ENCODE results near the gene TANGO2. TPM values are rescaled to one million over a fixed set of nuclear protein-coding genes. Genes with fewer than 3 reads are reported as not detected.

TANGO2 gene
- total RNA-seq, 1 donor from 2014 or later: 10.0 TPM

DNA sequence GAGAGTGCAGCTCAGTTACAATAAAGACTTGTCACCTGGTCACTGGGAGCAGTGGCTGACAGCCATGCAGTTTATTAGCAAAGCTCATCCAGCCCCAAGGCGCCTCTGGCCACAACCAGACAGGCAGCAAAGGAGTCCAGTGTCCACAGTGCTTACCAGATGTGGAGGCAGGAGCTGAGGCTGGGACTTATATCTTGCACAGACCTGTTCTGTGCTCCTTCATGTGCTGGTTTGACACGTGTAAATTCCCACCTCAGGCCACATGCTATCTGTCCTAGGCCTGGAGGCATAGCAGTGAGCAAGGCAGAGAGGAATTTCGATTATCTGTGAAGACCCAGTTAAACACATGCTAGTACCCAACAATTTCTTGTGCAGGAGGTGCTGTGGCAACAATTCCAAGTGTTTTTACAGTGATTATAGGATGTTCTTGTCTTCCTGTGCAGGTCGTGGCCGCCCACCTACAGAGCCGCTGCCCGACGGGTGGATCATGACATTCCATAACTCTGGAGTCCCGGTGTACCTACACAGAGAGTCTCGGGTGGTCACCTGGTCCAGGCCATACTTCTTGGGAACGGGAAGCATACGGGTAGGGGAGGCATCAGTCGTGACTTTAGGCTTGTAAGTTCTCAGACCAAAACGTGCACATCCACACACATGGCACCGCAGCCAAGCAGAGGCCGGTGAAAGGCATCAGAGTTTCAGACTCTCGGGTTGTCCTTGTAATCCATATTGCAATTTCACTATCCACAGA, 68.5 kb downstream of the TANGO2 start:
- peaks cover 68% of the 10 kb centered on the region for H3K79me2 ChIP-seq (ENCODE audit: low read depth)
- H3K9ac ChIP-seq: no peak overlapping the region
- H3K27ac ChIP-seq: no peak overlapping the region
- no peak for DNase-seq (ENCODE audit: low spot score)
- peaks cover 11% of the 10 kb centered on the region for H3F3A ChIP-seq (ENCODE audit: low read depth)
- H4K20me1 ChIP-seq (ENCODE audit: low read depth): peaks cover 70% of the 10 kb centered on the region
- Mint-ChIP-seq H3K4me3 (no peak overlapping the region), H3K27ac (no peak overlapping the region), H3K36me3 (peaks cover 68% of the 10 kb centered on the region), H3K9me3 (no peaks in the 10 kb centered on the region), H3K27me3 (ENCODE audit: insufficient read depth, low read depth) (peaks cover 5% of the 10 kb centered on the region), H3K4me1 (peaks cover 10% of the 10 kb centered on the region)
- H2AFZ ChIP-seq (replicated peaks): no peak overlapping the region
- no peak overlapping the region for H3K4me2 ChIP-seq
- H3K4me1 ChIP-seq: peaks cover 5% of the 10 kb centered on the region
- TF ChIP-seq EZH2phosphoT487 (IDR thresholded peaks at IDR 0.05) (no peak), EZH2 (IDR thresholded peaks at IDR 0.05) (no peak)
- TF ChIP-seq, protein P1, sequence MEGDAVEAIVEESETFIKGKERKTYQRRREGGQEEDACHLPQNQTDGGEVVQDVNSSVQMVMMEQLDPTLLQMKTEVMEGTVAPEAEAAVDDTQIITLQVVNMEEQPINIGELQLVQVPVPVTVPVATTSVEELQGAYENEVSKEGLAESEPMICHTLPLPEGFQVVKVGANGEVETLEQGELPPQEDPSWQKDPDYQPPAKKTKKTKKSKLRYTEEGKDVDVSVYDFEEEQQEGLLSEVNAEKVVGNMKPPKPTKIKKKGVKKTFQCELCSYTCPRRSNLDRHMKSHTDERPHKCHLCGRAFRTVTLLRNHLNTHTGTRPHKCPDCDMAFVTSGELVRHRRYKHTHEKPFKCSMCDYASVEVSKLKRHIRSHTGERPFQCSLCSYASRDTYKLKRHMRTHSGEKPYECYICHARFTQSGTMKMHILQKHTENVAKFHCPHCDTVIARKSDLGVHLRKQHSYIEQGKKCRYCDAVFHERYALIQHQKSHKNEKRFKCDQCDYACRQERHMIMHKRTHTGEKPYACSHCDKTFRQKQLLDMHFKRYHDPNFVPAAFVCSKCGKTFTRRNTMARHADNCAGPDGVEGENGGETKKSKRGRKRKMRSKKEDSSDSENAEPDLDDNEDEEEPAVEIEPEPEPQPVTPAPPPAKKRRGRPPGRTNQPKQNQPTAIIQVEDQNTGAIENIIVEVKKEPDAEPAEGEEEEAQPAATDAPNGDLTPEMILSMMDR (IDR thresholded peaks at IDR 0.05): no peak
- no peaks in the 10 kb centered on the region for H3K27me3 ChIP-seq
- H3K9me3 ChIP-seq (ENCODE audit: low read depth): no peaks in the 10 kb centered on the region
- H3K36me3 ChIP-seq: peaks cover 7% of the 10 kb centered on the region
- no peak overlapping the region for H3K4me3 ChIP-seq

DNA sequence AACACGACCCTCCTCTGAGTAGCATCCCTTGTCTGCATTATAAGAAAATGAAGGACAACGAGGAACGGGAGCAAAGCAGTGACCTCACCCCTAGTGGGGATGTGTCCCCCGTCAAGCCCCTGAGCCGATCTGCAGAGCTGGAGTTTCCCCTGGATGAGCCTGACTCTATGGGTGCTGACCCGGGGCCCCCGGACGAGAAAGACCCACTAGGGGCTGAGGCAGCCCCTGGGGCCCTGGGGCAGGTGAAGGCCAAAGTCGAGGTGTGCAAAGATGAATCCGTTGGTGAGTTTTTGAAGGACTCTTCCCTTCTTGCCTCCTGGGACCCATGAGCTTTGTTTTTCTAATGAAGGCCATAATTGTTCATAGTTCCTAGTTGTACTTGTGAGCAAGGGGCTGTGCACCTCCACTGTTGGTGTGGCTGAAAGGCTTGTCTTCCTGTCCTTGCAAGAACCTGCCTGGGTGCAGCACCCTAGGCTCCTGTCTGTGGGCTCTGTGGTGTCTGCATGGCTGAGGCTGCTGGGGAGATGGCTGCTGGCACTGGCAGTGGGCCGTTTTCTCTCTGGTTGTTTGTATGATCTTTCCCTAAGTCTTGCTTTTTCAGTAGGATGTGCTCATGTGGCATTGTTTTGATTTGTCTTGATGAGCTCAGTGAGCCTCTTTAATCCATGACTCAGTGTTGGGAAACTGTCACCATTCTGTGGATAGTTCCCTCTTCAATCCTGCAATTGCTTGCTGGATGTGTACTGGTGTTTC, 69.2 kb downstream of the TANGO2 start:
- TF ChIP-seq, protein P1 (IDR thresholded peaks at IDR 0.05): no peak
- TF ChIP-seq EZH2phosphoT487 (IDR thresholded peaks at IDR 0.05) (no peak), EZH2 (IDR thresholded peaks at IDR 0.05) (no peak)
- Mint-ChIP-seq H3K9me3 (no peaks in the 10 kb centered on the region), H3K27me3 (ENCODE audit: insufficient read depth, low read depth) (peaks cover 5% of the 10 kb centered on the region), H3K27ac (no peak overlapping the region), H3K36me3 (peaks cover 72% of the 10 kb centered on the region), H3K4me3 (no peak overlapping the region), H3K4me1 (peaks cover 3% of the 10 kb centered on the region)
- no peak overlapping the region for H3K4me3 ChIP-seq
- H3K36me3 ChIP-seq: peaks cover 7% of the 10 kb centered on the region
- H3K27ac ChIP-seq: no peak overlapping the region
- H3K79me2 ChIP-seq (ENCODE audit: low read depth): peaks cover 64% of the 10 kb centered on the region
- no peak for DNase-seq (ENCODE audit: low spot score)
- H4K20me1 ChIP-seq (ENCODE audit: low read depth): peaks cover 62% of the 10 kb centered on the region
- no peak overlapping the region for H3K4me2 ChIP-seq
- H3K27me3 ChIP-seq: no peaks in the 10 kb centered on the region
- H2AFZ ChIP-seq (replicated peaks): no peak overlapping the region
- H3K9me3 ChIP-seq (ENCODE audit: low read depth): no peaks in the 10 kb centered on the region
- no peaks in the 10 kb centered on the region for H3K4me1 ChIP-seq
- no peak overlapping the region for H3K9ac ChIP-seq
- H3F3A ChIP-seq (ENCODE audit: low read depth): peaks cover 4% of the 10 kb centered on the region

DNA sequence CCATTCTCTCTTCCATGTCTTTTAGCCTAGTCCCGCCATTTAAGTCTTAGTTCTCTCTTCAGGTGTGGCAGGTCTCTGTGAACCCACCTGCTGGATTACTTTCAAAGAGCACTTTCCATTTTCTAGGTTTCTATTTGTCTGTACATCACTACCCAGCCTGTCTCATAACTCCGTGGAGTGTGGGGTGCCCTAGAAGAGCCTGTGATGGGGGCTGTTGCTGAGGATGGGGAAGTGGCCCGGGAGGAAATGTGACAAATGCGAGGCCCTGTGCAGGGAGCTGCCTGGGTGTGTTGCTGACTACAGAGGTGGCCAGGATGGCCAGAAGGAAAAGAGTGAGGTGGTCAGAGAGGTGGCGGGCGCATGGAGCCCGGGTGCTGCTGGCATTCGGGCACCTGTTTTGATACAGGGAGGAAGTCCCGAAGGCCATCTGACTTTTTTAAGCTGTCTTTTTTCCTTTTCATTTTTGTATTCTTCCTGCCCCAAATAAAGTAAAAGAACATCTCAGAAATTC, 69.9 kb downstream of the TANGO2 start:
- Histone ChIP-seq H4K20me1 (ENCODE audit: low read depth) (peaks cover 56% of the 10 kb centered on the region), H3K4me1 (no peaks in the 10 kb centered on the region), H3K9me3 (ENCODE audit: low read depth) (no peaks in the 10 kb centered on the region), H2AFZ (replicated peaks) (no peak overlapping the region), H3K79me2 (ENCODE audit: low read depth) (peaks cover 64% of the 10 kb centered on the region), H3K4me2 (no peak overlapping the region), H3K27ac (no peak overlapping the region), H3K36me3 (peaks cover 13% of the 10 kb centered on the region), H3K9ac (no peak overlapping the region), H3K4me3 (no peak overlapping the region), H3F3A (ENCODE audit: low read depth) (peaks cover 4% of the 10 kb centered on the region), H3K27me3 (no peaks in the 10 kb centered on the region)
- DNase-seq (ENCODE audit: low spot score): no peak
- Mint-ChIP-seq H3K4me3 (no peak overlapping the region), H3K4me1 (no peaks in the 10 kb centered on the region), H3K36me3 (peaks cover 75% of the 10 kb centered on the region), H3K27me3 (ENCODE audit: insufficient read depth, low read depth) (peaks cover 5% of the 10 kb centered on the region), H3K9me3 (no peaks in the 10 kb centered on the region), H3K27ac (no peak overlapping the region)
- no peak for TF ChIP-seq EZH2 (IDR thresholded peaks at IDR 0.05)
- TF ChIP-seq, protein P1 (IDR thresholded peaks at IDR 0.05): no peak
- no peak for TF ChIP-seq EZH2phosphoT487 (IDR thresholded peaks at IDR 0.05)
